ENCODE results near the gene LRFN2. TPM values are rescaled to one million over a fixed set of nuclear protein-coding genes. Genes with fewer than 3 reads are reported as not detected.

The LRFN2 gene
- total and polyA plus RNA-seq, 2 donors (not counting 1 experiment from before 2014, with no cell fraction given), result not detected

DNA sequence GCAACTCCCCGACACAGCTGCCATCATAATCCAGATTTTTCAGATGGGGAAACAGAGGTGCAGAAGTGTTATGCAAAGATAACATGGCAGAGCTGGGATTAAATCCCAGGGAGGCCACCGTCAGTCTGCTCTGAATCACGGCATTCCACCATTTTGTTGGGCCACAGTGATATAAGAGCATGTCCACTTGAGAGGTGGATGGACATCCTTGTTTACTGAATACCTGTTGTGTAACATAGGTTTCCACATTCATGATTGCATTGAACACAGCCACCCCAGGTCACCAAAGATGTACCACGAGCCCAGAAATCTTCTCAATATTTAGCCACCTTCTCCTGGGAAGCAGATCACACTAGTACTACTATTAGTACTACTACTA is 191.5 kb downstream of the LRFN2 start:
- intact Hi-C loops (cut with micrococcal nuclease), result no loop called here
- Histone ChIP-seq H4K20me1 (ENCODE audit: control insufficient read depth, insufficient read depth, low read length, poor library complexity, severe bottlenecking) (no peaks in the 10 kb centered on the region), H3K4me1 (ENCODE audit: control insufficient read depth in 2 of 2, insufficient read depth in 2 of 2, low read length in 2 of 2) (no peaks in the 10 kb centered on the region), H3K4me3 (ENCODE audit: control extremely low read depth in 1 of 5, extremely low read depth in 1 of 5, insufficient read depth in 1 of 5, low read depth in 2 of 5, low read length in 4 of 5) (no peak overlapping the region), H3K27ac (ENCODE audit: low read length in 2 of 2) (no peak overlapping the region), H3K79me2 (ENCODE audit: control insufficient read depth, insufficient read depth, low read length) (no peaks in the 10 kb centered on the region), H3K27me3 (replicated peaks in 1 of 4; ENCODE audit: control extremely low read depth in 1 of 4, control insufficient read depth in 3 of 4, insufficient read depth in 4 of 4, low read length in 3 of 4) (no peaks in the 10 kb centered on the region), H3K9me3 (ENCODE audit: control extremely low read depth in 1 of 3, control insufficient read depth in 2 of 3, insufficient read depth in 1 of 3, low read length in 2 of 3) (peaks cover 0 to 8% (median 0%) of the 10 kb centered on the region in 3 donors), H3K36me3 (replicated peaks in 1 of 2; ENCODE audit: control extremely low read depth in 1 of 2, control insufficient read depth in 1 of 2, extremely low read depth in 1 of 2, insufficient read depth in 2 of 2, low read length in 1 of 2) (no peaks in the 10 kb centered on the region), H3K4me2 (replicated peaks; ENCODE audit: low read depth, low read length, poor library complexity, severe bottlenecking) (no peak overlapping the region), H2AFZ (ENCODE audit: insufficient read depth, low read depth, low read length, poor library complexity, severe bottlenecking) (no peak overlapping the region), H3K9ac (ENCODE audit: low read length) (no peak overlapping the region)
- H3K4me3 Mint-ChIP-seq, result no peak overlapping the region
- no peak overlapping the region for H3K27ac Mint-ChIP-seq
- WGBS (ENCODE audit: insufficient coverage), result 75% methylated on average over 2 of the region's 4 CpGs
- DNase-seq (no peak), ATAC-seq (ENCODE audit: low read depth) (no peak)
- H3K9me3 Mint-ChIP-seq (ENCODE audit: insufficient read depth), result no peaks in the 10 kb centered on the region
- H3K27me3 Mint-ChIP-seq, result no peaks in the 10 kb centered on the region
- no peaks in the 10 kb centered on the region for H3K4me1 Mint-ChIP-seq
- TF ChIP-seq, protein P1, sequence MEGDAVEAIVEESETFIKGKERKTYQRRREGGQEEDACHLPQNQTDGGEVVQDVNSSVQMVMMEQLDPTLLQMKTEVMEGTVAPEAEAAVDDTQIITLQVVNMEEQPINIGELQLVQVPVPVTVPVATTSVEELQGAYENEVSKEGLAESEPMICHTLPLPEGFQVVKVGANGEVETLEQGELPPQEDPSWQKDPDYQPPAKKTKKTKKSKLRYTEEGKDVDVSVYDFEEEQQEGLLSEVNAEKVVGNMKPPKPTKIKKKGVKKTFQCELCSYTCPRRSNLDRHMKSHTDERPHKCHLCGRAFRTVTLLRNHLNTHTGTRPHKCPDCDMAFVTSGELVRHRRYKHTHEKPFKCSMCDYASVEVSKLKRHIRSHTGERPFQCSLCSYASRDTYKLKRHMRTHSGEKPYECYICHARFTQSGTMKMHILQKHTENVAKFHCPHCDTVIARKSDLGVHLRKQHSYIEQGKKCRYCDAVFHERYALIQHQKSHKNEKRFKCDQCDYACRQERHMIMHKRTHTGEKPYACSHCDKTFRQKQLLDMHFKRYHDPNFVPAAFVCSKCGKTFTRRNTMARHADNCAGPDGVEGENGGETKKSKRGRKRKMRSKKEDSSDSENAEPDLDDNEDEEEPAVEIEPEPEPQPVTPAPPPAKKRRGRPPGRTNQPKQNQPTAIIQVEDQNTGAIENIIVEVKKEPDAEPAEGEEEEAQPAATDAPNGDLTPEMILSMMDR (IDR thresholded peaks at IDR 0.05), result no peak
- no peak for TF ChIP-seq EZH2 (IDR thresholded peaks at IDR 0.05; ENCODE audit: borderline replicate concordance, insufficient read depth, low read depth, low read length, poor library complexity, severe bottlenecking)
- POLR2A ChIA-PET, result no interaction called here
- CTCF ChIA-PET, result no interaction called here

DNA sequence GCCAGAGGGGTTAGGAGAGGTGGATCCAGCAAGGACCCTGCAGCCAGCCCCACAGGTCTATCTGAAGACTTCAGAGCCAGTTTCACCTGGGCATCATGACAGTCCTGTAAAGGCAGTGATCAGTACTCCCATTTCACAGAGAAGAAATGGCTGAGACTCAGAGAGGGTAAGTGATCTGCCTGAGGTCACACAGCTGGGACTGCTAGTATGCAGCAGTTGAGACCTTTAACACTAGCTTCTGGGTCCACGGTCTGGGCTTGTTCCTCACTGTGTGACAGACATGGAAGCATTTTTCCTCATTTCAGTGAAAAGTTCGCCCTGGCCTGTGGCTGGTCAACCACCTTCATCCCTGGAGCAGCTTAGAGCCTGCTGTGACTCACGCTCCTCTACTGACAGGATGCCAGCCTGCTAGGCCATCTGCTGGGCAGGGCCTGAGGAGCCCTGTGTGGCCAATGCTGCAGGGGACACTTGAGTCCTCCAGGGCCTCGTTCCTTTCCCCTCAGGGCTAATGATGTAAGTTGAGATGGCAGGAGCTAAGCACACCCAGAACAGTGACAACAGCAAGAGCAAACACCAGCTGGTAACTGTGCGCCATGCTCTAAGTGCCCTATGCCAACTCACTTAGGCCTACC is 192.0 kb downstream of the LRFN2 start:
- no peak overlapping the region for H3K4me2 ChIP-seq (replicated peaks; ENCODE audit: low read depth, low read length, poor library complexity, severe bottlenecking)
- intact Hi-C loops (cut with micrococcal nuclease), result no loop called here
- no peaks in the 10 kb centered on the region for H3K79me2 ChIP-seq (ENCODE audit: control insufficient read depth, insufficient read depth, low read length)
- no peaks in the 10 kb centered on the region for H3K4me1 ChIP-seq (ENCODE audit: control insufficient read depth in 2 of 2, insufficient read depth in 2 of 2, low read length in 2 of 2)
- ChIA-PET CTCF (no interaction called here), POLR2A (no interaction called here)
- H3K27ac Mint-ChIP-seq, result no peak overlapping the region
- TF ChIP-seq, protein P1 (IDR thresholded peaks at IDR 0.05), result no peak
- TF ChIP-seq EZH2 (IDR thresholded peaks at IDR 0.05; ENCODE audit: borderline replicate concordance, insufficient read depth, low read depth, low read length, poor library complexity, severe bottlenecking), result no peak
- DNase-seq (no peak), ATAC-seq (ENCODE audit: low read depth) (no peak)
- H3K9me3 ChIP-seq (ENCODE audit: control extremely low read depth in 1 of 3, control insufficient read depth in 2 of 3, insufficient read depth in 1 of 3, low read length in 2 of 3), result peaks cover 0 to 8% (median 0%) of the 10 kb centered on the region in 3 donors
- 82% methylated on average over 4 of the region's 5 CpGs for WGBS (ENCODE audit: insufficient coverage)
- no peaks in the 10 kb centered on the region for H4K20me1 ChIP-seq (ENCODE audit: control insufficient read depth, insufficient read depth, low read length, poor library complexity, severe bottlenecking)
- no peaks in the 10 kb centered on the region for H3K36me3 ChIP-seq (replicated peaks in 1 of 2; ENCODE audit: control extremely low read depth in 1 of 2, control insufficient read depth in 1 of 2, extremely low read depth in 1 of 2, insufficient read depth in 2 of 2, low read length in 1 of 2)
- H3K4me3 ChIP-seq (ENCODE audit: control extremely low read depth in 1 of 5, extremely low read depth in 1 of 5, insufficient read depth in 1 of 5, low read depth in 2 of 5, low read length in 4 of 5), result no peak overlapping the region
- no peaks in the 10 kb centered on the region for H3K4me1 Mint-ChIP-seq
- H3K27me3 ChIP-seq (replicated peaks in 1 of 4; ENCODE audit: control extremely low read depth in 1 of 4, control insufficient read depth in 3 of 4, insufficient read depth in 4 of 4, low read length in 3 of 4), result no peaks in the 10 kb centered on the region
- H3K27ac ChIP-seq (ENCODE audit: low read length in 2 of 2), result no peak overlapping the region
- no peaks in the 10 kb centered on the region for H3K9me3 Mint-ChIP-seq (ENCODE audit: insufficient read depth)
- H2AFZ ChIP-seq (ENCODE audit: insufficient read depth, low read depth, low read length, poor library complexity, severe bottlenecking), result no peak overlapping the region
- no peaks in the 10 kb centered on the region for H3K27me3 Mint-ChIP-seq
- H3K4me3 Mint-ChIP-seq, result no peak overlapping the region
- no peak overlapping the region for H3K9ac ChIP-seq (ENCODE audit: low read length)
